Measurements from ENCODE around the gene RFPL2.

- TF ChIP-seq SP1 (IDR thresholded peaks at IDR 0.05) (no peak), BHLHE40 (IDR thresholded peaks at IDR 0.05; ENCODE audit: borderline replicate concordance) (no peak), FOXA1 (IDR thresholded peaks at IDR 0.05) (no peak), NFRKB (IDR thresholded peaks at IDR 0.05) (no peak), TARDBP (IDR thresholded peaks at IDR 0.05) (no peak), LEF1 (IDR thresholded peaks at IDR 0.05; ENCODE audit: borderline replicate concordance) (no peak), SUZ12 (IDR thresholded peaks at IDR 0.05) (no peak), ARNT (IDR thresholded peaks at IDR 0.05) (no peak), ELF4 (IDR thresholded peaks at IDR 0.05) (no peak), ZNF384 (IDR thresholded peaks at IDR 0.05) (no peak)
Measured at GRCh38 chr22:32249231-32249630, 44.4 kb upstream of the RFPL2 start.
